Activated T-cell treated with anti-CD3 and anti-CD28 coated beads for 24 hours (primary cell): ENCODE measurements around the gene COPG2.
"Not testable (repeated sequence)": the region's sequence is repeated elsewhere in the genome, so short reads cannot be mapped to it uniquely, and the experiment has no call there.

Experiments
- DNase-seq: peaks from one replicate; pipeline ENCODE4 v3.0.0-alpha.2; 2020; ENCODE audit warnings: low read depth

The COPG2 gene

DNA sequence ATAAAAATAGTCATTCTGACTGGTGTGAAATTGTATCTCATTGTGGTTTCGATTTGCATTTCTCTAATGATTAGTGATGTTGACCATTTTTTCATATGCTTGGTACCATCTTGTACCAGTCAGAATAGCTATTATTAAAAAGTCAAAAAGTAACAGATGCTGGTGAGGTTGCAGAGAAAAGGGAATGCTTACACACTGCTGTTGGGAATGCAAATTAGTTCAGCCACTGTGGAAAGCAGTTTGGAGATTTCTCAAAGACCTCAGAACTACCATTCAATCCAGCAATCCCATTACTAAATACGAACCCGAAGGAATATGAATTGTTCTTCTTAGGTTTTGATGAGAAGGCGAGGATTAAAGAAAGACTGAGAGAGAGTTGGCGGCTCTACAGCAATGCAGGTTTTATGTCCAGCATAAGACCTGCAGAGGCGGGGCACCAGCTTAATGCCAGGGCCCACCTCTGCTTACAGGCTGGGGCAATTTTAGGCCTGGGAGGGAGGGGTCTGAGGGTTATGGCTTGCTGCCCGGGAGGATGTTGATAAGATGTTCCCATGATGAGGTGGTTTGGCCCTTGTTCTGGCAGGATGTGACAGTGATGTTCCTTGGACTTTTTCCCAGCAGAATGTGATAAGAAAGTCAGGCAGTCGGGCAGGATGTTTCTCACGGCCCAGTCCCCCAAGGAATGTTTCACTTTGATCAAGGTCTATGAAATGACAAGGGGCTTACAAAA, 102.2 kb downstream of the COPG2 start:
- no peak for DNase-seq

DNA sequence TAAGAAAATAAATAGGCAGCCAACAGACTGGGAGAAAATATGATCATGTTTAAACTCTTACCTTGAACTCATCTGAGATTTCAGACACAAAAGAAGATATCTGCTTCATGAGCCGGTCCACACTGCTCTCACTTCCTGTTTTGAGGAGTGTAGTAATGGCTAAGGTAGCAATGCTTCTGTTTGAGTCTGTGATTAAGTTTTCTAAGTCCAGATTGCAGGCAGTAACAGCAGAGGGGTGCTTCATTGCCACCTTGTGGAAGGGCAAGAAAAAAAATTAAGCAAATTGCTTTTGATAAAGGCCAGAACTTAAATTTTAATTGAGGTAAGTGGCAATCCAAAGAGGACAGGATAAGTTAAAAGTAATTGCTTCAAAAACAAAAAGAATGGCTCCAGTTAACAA, 107.6 kb downstream of the COPG2 start:
- DNase-seq, result no peak

DNA sequence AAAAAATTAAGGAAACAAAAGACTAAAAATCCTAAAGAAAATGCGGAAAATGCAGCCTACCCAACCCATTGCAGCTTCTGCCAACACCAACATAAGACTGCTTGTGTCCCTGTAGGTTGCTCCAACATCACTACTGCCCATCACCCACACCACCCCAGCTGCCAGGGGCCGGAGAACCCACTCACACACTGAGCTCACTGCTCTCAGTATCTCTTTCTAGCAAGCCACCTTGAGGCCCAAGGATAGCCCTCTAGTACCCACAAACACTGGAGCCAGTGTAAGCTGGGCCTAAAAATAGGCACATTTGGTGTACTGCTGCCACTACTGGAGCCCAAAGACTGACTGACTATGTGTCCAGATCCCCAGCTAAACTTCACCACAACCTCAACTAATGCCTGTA, 109.4 kb downstream of the COPG2 start:
- DNase-seq, result no peak

DNA sequence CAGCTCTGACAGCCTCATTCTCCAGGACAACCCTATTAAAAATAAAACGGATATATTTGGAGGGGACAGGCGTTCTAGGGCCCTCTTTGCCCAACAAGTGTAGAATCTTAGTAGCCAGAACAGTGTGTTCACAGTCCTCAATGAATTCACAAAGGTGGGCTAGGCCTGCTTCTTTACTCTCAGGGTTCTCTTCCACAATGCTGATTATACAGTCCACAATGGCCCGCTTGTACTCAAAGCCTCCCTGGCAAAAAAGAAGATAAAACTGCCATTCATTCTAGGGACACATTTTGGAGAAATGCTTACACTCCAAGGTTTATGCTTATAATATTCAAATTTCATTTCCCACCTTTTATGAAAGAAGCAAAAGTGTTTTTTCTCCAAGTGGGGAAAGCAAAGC, 114.1 kb downstream of the COPG2 start:
- DNase-seq, result no peak

DNA sequence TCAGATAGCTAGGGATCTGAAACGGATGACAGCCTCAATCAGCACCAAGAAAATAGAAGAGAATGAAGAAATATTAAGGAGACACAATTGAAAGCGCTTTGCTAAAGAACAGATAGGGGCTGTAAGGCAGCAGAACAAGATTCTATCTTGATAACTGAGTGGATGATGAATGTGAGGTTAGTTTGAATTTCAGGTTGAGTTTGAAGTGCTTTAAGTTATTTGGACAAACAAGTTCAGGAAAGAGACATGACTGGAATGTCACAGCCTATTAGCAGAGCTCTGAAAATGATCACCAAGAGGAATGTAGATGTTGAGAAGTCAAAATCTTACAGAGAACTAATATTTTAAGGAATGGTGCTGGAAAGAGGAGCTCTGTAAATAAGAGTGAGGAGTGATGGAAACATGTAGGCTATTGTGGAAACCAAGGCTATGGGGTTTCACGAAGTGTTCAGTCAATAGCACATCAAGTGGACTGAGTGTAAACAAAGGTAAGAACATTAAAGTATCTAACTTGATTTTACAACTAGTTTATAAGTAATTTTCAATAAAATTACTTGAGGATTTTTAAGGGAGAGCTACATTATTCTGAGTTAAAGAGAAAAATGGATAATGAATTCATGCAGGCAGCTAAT, 115.0 kb downstream of the COPG2 start:
- no peak for DNase-seq

DNA sequence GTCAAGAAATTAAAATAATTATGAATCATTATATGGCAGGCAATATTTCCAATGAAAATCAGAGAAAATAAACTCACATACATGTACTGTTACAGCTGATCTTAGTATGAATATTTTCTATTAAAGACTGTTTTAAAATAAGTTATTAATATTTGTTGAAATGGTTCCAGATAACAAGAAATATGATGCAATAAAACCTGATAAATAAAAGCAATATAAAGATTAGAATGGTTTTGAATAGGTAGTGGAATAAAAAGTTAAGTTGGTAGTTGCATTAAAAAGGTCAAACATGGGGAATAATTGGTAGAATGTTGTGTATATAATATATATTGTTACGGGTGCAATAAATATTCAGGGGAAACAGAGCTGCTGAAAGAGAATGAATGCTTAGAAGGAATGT, 124.2 kb downstream of the COPG2 start:
- no peak for DNase-seq

DNA sequence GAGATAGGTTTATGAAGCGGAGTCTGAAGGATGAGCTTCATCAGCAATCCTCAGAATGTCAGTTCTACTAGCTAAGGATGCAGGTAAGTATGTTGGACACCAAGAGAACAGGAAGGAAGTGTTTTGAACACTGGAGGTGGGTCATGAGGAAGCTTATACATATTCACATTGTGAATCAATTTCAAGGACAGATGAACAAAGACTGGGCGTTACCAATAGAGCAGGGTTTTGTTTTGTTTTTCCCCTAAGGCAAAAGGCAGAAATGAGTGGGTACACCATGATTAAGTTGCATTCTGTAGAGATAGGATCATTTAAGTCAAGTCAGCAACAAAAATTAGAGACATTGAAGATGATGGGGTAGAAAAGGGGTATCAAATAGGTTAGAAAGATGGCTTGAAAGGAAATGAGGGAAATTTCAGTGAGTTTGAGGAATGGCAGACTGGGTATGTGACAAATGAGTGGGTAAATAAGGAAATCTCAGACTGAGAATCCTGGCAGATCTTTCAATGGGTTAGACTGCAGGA, 125.0 kb downstream of the COPG2 start:
- DNase-seq, result no peak

DNA sequence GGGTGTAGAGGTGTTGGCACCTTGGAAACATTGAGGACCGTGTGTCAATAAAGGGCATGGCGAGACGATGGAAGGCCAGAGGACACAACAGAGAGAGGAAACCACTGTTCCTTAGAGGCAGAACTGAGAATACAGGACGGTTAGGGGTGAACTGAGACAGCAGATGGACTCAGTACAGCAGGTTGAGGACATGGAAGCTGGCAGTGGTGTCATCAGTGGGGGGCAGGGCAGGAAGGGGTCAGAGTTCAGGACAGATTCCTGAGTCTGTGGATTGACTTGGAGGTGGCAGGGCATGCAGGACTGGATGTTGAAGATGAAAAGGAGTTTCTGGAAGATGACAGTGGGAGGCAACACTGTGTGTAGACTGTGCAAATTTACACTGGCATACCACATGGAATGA, 126.3 kb downstream of the COPG2 start:
- DNase-seq, result not testable (repeated sequence)

DNA sequence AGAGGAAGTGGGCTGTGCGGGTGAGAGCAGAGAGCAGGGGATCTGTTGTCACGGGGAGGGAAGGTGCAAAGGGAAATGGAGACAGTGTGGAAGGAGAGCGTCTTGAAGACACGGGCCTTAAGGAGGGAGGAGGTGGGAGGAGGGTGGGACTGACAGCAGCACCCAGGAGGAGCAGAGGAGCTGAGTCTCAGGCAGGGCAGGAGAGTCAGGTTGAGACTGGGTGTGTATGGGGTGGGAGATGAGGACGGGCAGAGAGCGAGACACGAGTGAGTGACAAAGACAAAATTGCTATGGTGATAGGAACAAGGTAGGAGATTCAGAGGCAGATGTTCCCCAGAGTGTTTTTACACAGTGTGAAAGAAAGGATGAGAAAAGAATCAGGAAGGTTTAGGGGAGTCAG, 127.3 kb downstream of the COPG2 start:
- DNase-seq, result not testable (repeated sequence)

DNA sequence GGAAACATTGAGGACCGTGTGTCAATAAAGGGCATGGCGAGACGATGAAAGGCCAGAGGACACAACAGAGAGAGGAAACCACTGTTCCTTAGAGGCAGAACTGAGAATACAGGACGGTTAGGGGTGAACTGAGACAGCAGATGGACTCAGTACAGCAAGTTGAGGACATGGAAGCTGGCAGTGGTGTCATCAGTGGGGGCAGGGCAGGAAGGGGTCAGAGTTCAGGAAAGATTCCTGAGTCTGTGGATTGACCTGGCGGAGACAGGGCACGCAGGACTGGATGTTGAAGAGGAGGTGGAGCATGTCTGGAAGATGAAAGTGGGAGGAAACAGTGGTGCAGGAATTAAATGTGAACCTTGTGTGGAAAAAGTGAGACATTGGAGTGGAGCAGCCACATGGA, 130.7 kb downstream of the COPG2 start:
- DNase-seq, result not testable (repeated sequence)

DNA sequence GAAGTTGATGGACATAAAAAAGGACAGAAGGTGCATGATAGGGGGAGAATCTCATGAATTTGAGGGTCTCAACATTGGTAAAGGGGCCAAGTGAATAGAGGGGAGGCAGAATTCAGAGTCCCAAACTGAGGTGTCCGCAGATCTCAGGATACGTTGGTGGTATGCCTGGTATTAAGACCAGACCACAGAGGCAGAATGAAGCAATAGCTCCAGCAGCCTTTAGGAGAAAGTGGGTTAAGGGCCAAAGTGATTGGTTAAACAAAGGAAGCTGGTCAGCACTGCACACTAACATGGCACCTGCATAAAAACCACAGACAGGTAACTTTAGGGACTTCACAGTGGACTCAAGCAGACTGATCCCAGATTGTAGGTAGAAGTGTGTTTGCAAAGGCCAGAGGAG, 139.1 kb downstream of the COPG2 start:
- DNase-seq, result no peak

DNA sequence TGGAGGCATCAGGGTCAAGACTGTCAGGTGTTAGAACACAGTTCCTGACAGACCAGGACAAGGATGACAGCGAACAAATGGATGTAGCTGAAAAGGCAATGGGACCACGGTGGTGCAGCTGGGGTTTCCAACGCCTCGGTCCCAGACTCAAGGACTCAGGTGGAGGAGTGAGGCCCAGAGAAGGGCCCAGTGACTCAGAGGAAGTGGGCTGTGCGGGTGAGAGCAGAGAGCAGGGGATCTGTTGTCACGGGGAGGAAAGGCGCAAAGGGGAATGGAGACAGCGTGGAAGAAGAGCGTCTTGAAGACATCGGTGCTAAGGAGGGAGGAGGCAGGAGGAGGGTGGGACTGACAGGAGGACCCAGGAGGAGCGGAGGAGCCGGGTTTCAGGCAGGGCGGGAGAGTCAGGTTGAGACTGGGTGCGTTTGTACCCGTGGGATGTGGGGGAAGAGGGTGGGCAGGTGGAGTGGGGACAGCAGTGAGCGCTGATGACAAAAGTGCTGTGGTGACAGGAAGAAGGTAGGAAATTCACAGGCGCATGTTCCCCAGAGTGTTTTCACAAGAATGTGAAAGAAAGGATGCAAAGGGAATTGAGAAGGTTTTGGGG, 140.7 kb downstream of the COPG2 start:
- not testable (repeated sequence) for DNase-seq

DNA sequence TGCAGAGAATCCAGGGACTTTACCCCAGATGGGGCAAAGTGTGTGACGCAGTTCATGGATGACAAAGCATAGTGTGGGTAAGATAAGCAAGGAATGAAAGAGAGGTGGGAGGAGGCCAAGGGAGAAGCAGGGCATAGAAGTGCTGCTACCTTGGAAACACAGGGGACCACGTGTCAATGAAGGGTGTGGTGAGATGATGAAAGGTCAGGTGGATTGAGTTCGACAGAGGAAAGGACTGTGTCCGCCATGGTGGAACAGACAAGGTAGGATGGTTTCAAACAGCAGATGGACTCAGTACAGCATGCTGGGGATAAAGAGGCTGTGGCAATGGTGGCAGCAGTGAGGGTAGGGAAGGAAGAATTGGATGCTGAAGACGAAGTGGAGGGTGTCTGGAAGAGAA, 143.9 kb downstream of the COPG2 start:
- DNase-seq, result no peak

DNA sequence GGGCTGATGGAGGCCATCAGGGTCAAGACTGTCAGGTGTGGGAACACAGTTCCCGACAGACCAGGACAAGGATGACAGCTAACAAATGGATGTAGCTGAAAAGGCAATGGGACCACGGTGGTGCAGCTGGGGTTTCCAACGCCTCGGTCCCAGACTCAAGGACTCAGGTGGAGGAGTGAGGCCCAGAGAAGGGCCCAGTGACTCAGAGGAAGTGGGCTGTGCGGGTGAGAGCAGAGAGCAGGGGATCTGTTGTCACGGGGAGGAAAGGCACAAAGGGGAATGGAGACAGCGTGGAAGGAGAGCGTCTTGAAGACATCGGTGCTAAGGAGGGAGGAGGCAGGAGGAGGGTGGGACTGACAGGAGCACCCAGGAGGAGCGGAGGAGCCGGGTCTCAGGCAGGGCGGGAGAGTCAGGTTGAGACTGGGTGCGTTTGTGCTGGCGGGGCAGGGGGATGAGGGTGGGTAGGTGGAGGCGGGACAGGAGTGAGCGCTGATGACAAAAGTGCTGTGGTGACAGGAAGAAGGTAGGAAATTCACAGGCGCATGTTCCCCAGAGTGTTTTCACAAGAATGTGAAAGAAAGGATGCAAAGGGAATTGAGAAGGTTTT, 144.9 kb downstream of the COPG2 start:
- not testable (repeated sequence) for DNase-seq

DNA sequence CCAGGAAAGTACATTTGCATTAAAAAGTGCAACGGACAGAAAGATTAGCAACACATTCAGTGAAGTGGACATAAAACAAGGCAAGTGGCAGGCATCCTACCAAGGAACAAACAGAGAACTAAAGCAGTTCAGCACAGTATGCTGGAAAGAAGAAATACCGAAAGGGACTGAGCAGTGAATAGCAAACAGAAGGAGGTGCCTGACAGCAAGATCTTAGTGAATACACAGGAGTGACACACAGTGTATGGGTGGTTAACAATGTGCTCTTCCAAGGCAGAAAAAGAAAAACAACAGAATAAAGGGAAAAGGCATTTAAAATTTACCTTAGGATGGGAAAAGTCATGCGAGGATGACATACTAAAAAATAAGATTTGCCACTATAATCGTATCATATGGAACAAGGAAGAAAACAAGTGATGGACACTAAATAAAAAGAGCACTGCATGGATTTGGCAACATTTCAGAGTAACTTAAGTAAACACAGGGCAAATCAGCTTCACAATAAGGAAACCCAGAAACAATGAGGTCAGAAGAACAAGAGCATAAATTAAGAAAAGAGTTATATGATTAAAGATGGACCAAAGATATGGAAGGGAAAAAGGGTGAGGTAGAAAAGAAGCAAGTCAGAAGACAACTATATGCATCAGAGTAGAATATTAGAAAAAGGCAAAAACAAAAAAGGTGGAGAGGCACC, 147.1 kb downstream of the COPG2 start:
- DNase-seq, result no peak

DNA sequence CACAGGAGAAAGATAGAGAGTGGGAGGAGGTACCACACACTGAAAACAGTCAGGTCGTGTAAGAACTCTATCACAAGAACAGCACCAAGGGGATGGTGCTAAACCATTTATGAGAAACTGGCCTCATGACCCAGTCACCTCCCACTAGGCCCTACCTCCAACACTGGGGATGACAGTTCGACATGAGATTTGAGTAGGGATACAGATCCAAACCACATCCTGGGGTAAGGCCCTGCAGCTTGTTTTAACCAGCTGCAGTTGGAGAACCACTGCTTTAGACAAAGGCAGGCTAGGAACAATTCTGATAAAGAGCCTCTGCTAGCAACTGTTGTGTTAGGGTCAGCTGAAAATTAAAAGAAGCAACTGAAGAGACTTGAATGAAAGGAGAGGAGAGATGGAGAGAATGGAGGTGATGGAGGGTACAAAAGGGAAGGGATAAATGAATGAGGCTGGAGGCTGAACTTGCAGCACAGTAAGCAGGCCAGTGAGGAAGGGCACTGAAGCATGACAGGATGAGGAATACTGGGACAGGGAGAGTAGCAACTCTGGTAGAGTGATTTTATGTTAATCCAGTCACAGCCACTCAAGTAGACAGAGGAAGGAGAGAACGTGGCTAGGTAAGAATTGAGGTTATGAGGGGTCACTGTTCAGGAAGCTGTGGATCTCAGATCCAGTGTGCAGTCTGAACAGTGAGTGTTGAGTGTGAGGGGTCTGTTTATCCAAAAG, 153.1 kb downstream of the COPG2 start:
- no peak for DNase-seq

DNA sequence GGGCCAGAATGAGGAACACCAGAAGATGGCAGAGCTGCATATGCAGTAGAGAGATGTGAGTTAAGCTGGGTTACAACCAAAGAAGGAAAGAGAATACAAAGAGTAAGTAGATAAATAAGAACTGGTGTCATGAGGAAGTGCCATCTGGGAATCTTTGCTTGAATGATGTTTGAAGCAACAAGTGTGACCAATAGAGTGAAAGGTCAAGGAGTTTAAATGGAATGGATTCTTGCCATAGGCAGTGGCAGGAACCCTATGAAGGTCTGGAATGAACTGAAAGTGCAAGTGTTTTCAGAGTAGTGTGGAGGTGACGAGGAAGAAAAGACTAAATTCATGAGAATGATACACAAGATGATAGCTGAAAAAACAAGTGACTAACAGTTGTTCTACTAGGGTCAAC, 155.1 kb downstream of the COPG2 start:
- no peak for DNase-seq

DNA sequence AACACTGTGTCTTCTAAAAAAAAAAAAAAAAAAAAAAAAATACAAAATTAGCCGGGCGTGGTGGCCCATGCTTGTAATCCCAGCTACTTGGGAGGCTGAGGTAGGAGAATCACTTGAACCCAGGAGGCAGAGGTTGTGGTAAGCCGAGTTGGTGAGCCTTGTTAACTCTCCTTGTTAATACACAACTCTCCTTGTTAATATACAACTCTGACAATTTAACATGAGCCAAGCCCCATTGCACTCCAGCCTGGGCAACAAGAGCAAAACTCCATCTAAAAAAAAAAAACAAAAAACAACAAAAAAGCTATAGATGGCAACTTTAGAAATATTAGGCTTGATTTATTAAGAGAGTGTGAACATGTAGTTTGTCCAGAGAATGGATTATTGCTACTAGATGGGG, 156.5 kb downstream of the COPG2 start:
- not testable (repeated sequence) for DNase-seq

DNA sequence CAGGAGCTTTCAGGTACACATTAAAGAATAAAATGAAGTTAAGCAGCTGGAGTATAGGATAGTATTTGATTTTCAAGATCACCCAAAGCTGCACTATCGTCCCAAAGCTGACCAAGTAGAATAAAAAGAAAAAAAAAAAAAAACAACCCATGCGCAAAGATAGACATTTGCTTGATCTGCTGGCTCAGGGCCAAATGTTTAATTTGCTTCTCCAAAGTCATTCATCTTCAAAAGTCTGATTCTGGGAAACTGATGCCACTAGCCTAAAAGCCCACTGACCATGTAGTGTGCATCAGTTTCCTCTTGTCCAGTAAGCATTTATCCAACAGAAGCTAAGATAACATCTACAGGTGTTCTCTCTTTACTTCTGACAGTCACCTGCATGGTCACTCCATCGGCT, 162.2 kb downstream of the COPG2 start:
- DNase-seq, result no peak

DNA sequence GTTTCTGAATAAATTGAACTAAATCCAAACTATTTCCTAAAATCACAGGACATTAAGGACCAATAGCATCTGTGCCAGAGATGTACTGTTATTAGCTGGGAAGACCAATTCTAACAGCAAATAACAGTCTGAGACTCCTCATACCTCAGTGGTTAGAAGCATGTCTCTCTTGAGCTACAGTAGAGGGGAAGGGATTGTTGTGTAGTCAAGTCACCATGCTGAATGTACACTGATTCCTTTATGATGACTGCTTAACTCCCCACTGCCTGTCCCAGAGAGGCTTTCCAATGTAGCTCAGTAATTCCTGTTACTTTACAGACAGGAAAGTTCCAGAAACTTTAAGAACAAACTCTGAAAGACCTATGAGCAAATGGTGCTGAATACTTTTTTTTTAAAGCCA, 162.8 kb downstream of the COPG2 start:
- DNase-seq, result no peak

DNA sequence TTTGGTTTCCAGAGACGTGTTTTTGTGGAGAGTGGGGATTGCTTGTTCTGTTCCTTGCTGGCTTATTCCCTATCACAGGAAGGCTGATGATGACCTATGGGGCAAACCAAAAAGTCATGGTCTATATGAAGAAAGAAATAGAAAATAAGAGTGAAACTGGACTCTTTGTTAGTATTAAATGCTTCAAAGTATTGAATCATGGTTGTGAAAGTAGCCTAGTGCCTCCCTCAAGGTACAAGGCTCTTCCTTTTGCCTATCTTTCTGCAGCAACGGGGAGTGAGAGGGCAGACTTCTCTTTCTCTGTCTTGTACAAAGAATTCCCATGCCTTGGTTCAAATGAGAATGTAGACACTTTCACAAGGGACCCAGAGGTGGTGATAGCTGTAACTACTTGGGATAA, 167.6 kb downstream of the COPG2 start:
- DNase-seq, result no peak

DNA sequence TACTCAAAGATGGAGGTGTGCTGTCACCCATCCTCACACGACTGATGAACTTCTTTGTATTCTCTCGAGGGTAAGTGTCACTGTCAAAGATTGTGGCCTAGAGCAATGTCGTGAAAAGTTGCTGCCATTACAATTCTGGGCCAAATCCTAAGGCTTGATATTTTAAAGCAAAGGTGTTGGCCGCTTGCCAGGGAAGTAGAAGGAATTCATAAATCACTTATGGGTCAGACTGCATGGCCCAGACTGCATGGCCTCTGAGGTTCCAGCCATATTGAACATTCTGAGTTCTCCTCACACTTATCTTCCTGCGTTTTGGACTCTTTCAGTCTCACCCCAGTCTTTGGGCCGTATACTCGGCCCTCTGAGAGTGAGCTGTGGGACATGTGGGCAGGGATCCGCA, 168.1 kb downstream of the COPG2 start:
- DNase-seq, result no peak
